GM21825 (cell line): ENCODE results near the gene ABCC9.

Experiments used
- ATAC-seq: cut with Tn5 transposase; IDR thresholded peaks from one replicate; pipeline ENCODE4 v1.9.1; 2021; ENCODE audit warnings: mild to moderate bottlenecking, moderate library complexity; ENCODE audit not compliant: unreplicated experiment

ABCC9 gene

GRCh38 chr12:21780786-21781185, 160.4 kb downstream of the ABCC9 start:
- no peak for ATAC-seq

GRCh38 chr12:21776175-21776574, 165.1 kb downstream of the ABCC9 start:
- no peak for ATAC-seq

- no peak for ATAC-seq
These were observed 165.9 kb downstream of the ABCC9 start for GRCh38 chr12:21775133-21775820.

GRCh38 chr12:21774358-21775132, 166.7 kb downstream of the ABCC9 start, which contains the start of gene KCNJ8:
TSS of gene KCNJ8 (minus strand) at chr12:21774706. CDS start at chr12:21773616, 1,090 bp downstream.
- no peak for ATAC-seq

GRCh38 chr12:21773806-21774205, 167.4 kb downstream of the ABCC9 start:
- ATAC-seq: no peak

- no peak for ATAC-seq
These were observed 167.9 kb downstream of the ABCC9 start for GRCh38 chr12:21773263-21773741.

- ATAC-seq: no peak
These were observed 169.9 kb downstream of the ABCC9 start for GRCh38 chr12:21771311-21771710.

GRCh38 chr12:21769307-21769706, 171.9 kb downstream of the ABCC9 start:
- no peak for ATAC-seq

- ATAC-seq: no peak
These were observed 174.8 kb downstream of the ABCC9 start for GRCh38 chr12:21766403-21766802.

- ATAC-seq: no peak
These were observed 176.3 kb downstream of the ABCC9 start for GRCh38 chr12:21764950-21765349.

- no peak for ATAC-seq
These were observed 177.2 kb downstream of the ABCC9 start for GRCh38 chr12:21764065-21764464.

GRCh38 chr12:21763531-21763930, 177.7 kb downstream of the ABCC9 start:
- ATAC-seq: no peak

- ATAC-seq: no peak
These were observed 181.5 kb downstream of the ABCC9 start for GRCh38 chr12:21759737-21760136.

- no peak for ATAC-seq
These were observed 183.5 kb downstream of the ABCC9 start for GRCh38 chr12:21757735-21758134.

- no peak for ATAC-seq
These were observed 184.5 kb downstream of the ABCC9 start for GRCh38 chr12:21756699-21757098.

- no peak for ATAC-seq
These were observed 189.7 kb downstream of the ABCC9 start for GRCh38 chr12:21751517-21751916.
